Measurements from ENCODE around the gene EPO.

DNA sequence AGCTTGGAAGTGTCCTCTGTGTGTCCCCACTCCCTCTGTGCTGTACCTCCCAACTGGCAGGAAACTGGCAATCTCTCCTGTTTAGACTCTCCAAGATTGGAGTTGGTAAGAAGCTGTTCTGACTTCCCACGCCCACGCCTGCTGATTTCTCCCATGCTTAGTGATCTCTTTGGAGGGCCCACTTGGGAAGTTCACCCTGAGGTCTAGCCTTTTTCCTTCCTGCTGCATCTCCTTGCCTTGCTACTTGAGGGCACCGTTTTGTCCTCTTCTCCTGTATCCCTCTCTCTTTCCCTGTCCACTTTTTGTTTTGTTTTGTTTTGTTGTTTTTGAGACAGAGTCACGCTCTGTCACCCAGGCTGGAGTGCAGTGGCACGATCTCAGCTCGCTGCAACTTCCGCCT, 48.5 kb downstream of the EPO start:
- TF ChIP-seq CTCF (IDR thresholded peaks at IDR 0.05; ENCODE audit: control extremely low read depth in 1 of 3, insufficient read depth in 1 of 3, low read depth in 1 of 3, low read length in 3 of 3) = no peak
- TF ChIP-seq YY1 (IDR thresholded peaks at IDR 0.05; ENCODE audit: low read depth, low read length) = no peak
- no peak for TF ChIP-seq TEAD4 (IDR thresholded peaks at IDR 0.05; ENCODE audit: low read depth, low read length)
- no peak for TF ChIP-seq FOSL1 (IDR thresholded peaks at IDR 0.05; ENCODE audit: insufficient read depth, low read depth, low read length)
- no peak for TF ChIP-seq JUN (IDR thresholded peaks at IDR 0.05; ENCODE audit: low read depth, low read length)
- no peak for TF ChIP-seq TAF1 (IDR thresholded peaks at IDR 0.05; ENCODE audit: low read depth, low read length)
- no peak for TF ChIP-seq POLR2A (IDR thresholded peaks at IDR 0.05; ENCODE audit: control extremely low read depth in 1 of 2, low read depth in 2 of 2, low read length in 2 of 2)

Data from H1 (cell line).